A549 (cell line): Measurements from ENCODE around the gene ARFRP1. TPM values are rescaled to one million over a fixed set of nuclear protein-coding genes. Genes with fewer than 3 reads are reported as not detected.

Source experiments
- polyA plus RNA-seq, 4 experiments: library from polyadenylated mRNA; depleted of rRNA in 3 of 4; stranded (reverse); fragments of >200 nt; fragmentation: RNase III in 1 of 4; extraction: RNeasy Plus Mini Kit Qiagen cat#74134 plus additional on column Dnase treatment in 1 of 4; gene quantifications; 2 replicates in 3 of 4; 3 replicates in 1 of 4; pipeline ENCODE4 v1.2.3, GENCODE V29; 2011 to 2017
- small RNA-seq, 6 experiments: library from RNA; depleted of rRNA; stranded (forward); fragments of <200 nt; gene quantifications; one replicate each; pipeline ENCODE3, GENCODE V24; 2012

Gene ARFRP1
- polyA plus RNA-seq, 2 of the 4 experiments (the other 2 are of a cell fraction): 25.1 to 29.7 TPM

Small RNAs within 50 kb of the gene (small RNA-seq; reads per million reads assigned to genes)
- 0 to 0.19 (median 0) reads per million in 6 experiments for gene LIME1
- gene TNFRSF6B: 0 reads per million in 6 experiments

Other genes with a start within 250 kb of the ARFRP1 start
- 0.14 and 0.32 TPM in 2 replicates for gene KCNQ2, start 235.3 kb downstream of the ARFRP1 start, polyA plus RNA-seq (2011; rRNA removed)
- gene KCNQ2, start 235.3 kb downstream of the ARFRP1 start, polyA plus RNA-seq (2017; fragmentation: RNase III; extraction: RNeasy Plus Mini Kit Qiagen cat#74134 plus additional on column Dnase treatment): 0.15 to 0.38 TPM (median 0.36 TPM) in 3 replicates
- 16.3 and 17.4 TPM in 2 replicates for gene EEF1A2, start 208.9 kb downstream of the ARFRP1 start, polyA plus RNA-seq (2011; rRNA removed)
- 128 to 141 TPM (median 129 TPM) in 3 replicates for gene EEF1A2, start 208.9 kb downstream of the ARFRP1 start, polyA plus RNA-seq (2017; fragmentation: RNase III; extraction: RNeasy Plus Mini Kit Qiagen cat#74134 plus additional on column Dnase treatment)
- 4.6 and 7.7 TPM in 2 replicates for gene PPDPF, start 187.2 kb downstream of the ARFRP1 start, polyA plus RNA-seq (2011; rRNA removed)
- gene PPDPF, start 187.2 kb downstream of the ARFRP1 start, polyA plus RNA-seq (2017; fragmentation: RNase III; extraction: RNeasy Plus Mini Kit Qiagen cat#74134 plus additional on column Dnase treatment): 217 to 227 TPM (median 224 TPM) in 3 replicates
- gene PTK6, start 170.6 kb downstream of the ARFRP1 start, polyA plus RNA-seq (2011; rRNA removed): 1.1 and 1.2 TPM in 2 replicates
- 1.6 to 2.2 TPM (median 2.0 TPM) in 3 replicates for gene PTK6, start 170.6 kb downstream of the ARFRP1 start, polyA plus RNA-seq (2017; fragmentation: RNase III; extraction: RNeasy Plus Mini Kit Qiagen cat#74134 plus additional on column Dnase treatment)
- not detected in 2 replicates for gene SRMS, start 160.2 kb downstream of the ARFRP1 start, polyA plus RNA-seq (2011; rRNA removed)
- gene SRMS, start 160.2 kb downstream of the ARFRP1 start, polyA plus RNA-seq (2017; fragmentation: RNase III; extraction: RNeasy Plus Mini Kit Qiagen cat#74134 plus additional on column Dnase treatment): not detected in 3 replicates
- 0.09 and 0.18 TPM in 2 replicates for gene FNDC11, start 153.8 kb downstream of the ARFRP1 start, polyA plus RNA-seq (2011; rRNA removed)
- 0.10 to 0.16 TPM (median 0.14 TPM) in 3 replicates for gene FNDC11, start 153.8 kb downstream of the ARFRP1 start, polyA plus RNA-seq (2017; fragmentation: RNase III; extraction: RNeasy Plus Mini Kit Qiagen cat#74134 plus additional on column Dnase treatment)
- 3.2 and 4.9 TPM in 2 replicates for gene HELZ2, start 133.7 kb downstream of the ARFRP1 start, polyA plus RNA-seq (2011; rRNA removed)
- 4.5 to 5.0 TPM (median 4.8 TPM) in 3 replicates for gene HELZ2, start 133.7 kb downstream of the ARFRP1 start, polyA plus RNA-seq (2017; fragmentation: RNase III; extraction: RNeasy Plus Mini Kit Qiagen cat#74134 plus additional on column Dnase treatment)
- gene GMEB2, start 80.9 kb downstream of the ARFRP1 start, polyA plus RNA-seq (2011; rRNA removed): 6.6 and 6.8 TPM in 2 replicates
- gene GMEB2, start 80.9 kb downstream of the ARFRP1 start, polyA plus RNA-seq (2017; fragmentation: RNase III; extraction: RNeasy Plus Mini Kit Qiagen cat#74134 plus additional on column Dnase treatment): 6.4 to 7.0 TPM (median 6.5 TPM) in 3 replicates
- gene STMN3, start 54.6 kb downstream of the ARFRP1 start, polyA plus RNA-seq (2011; rRNA removed): 2.5 and 2.8 TPM in 2 replicates
- 3.2 to 5.0 TPM (median 3.8 TPM) in 3 replicates for gene STMN3, start 54.6 kb downstream of the ARFRP1 start, polyA plus RNA-seq (2017; fragmentation: RNase III; extraction: RNeasy Plus Mini Kit Qiagen cat#74134 plus additional on column Dnase treatment)
- 12.6 and 13.5 TPM in 2 replicates for gene RTEL1, start 49.7 kb downstream of the ARFRP1 start, polyA plus RNA-seq (2011; rRNA removed)
- gene RTEL1, start 49.7 kb downstream of the ARFRP1 start, polyA plus RNA-seq (2017; fragmentation: RNase III; extraction: RNeasy Plus Mini Kit Qiagen cat#74134 plus additional on column Dnase treatment): 10.7 to 11.6 TPM (median 11.3 TPM) in 3 replicates
- 0.20 and 0.22 TPM in 2 replicates for gene TNFRSF6B, start 11.3 kb downstream of the ARFRP1 start, polyA plus RNA-seq (2011; rRNA removed)
- 0.63 to 0.69 TPM (median 0.66 TPM) in 3 replicates for gene TNFRSF6B, start 11.3 kb downstream of the ARFRP1 start, polyA plus RNA-seq (2017; fragmentation: RNase III; extraction: RNeasy Plus Mini Kit Qiagen cat#74134 plus additional on column Dnase treatment)
- 9.2 and 9.5 TPM in 2 replicates for gene ZGPAT, start 63 bp upstream of the ARFRP1 start, polyA plus RNA-seq (2011; rRNA removed)
- 22.6 to 25.6 TPM (median 23.9 TPM) in 3 replicates for gene ZGPAT, start 63 bp upstream of the ARFRP1 start, polyA plus RNA-seq (2017; fragmentation: RNase III; extraction: RNeasy Plus Mini Kit Qiagen cat#74134 plus additional on column Dnase treatment)
- gene LIME1, start 28.7 kb upstream of the ARFRP1 start, polyA plus RNA-seq (2011; rRNA removed): 2.5 and 2.8 TPM in 2 replicates
- 5.9 to 7.2 TPM (median 6.5 TPM) in 3 replicates for gene LIME1, start 28.7 kb upstream of the ARFRP1 start, polyA plus RNA-seq (2017; fragmentation: RNase III; extraction: RNeasy Plus Mini Kit Qiagen cat#74134 plus additional on column Dnase treatment)
- gene SLC2A4RG, start 31.8 kb upstream of the ARFRP1 start, polyA plus RNA-seq (2011; rRNA removed): 22.5 and 28.1 TPM in 2 replicates
- gene SLC2A4RG, start 31.8 kb upstream of the ARFRP1 start, polyA plus RNA-seq (2017; fragmentation: RNase III; extraction: RNeasy Plus Mini Kit Qiagen cat#74134 plus additional on column Dnase treatment): 59.6 to 64.7 TPM (median 64.6 TPM) in 3 replicates
- gene ZBTB46, start 123.3 kb upstream of the ARFRP1 start, polyA plus RNA-seq (2011; rRNA removed): 0.17 and 0.26 TPM in 2 replicates
- 0.32 to 0.43 TPM (median 0.42 TPM) in 3 replicates for gene ZBTB46, start 123.3 kb upstream of the ARFRP1 start, polyA plus RNA-seq (2017; fragmentation: RNase III; extraction: RNeasy Plus Mini Kit Qiagen cat#74134 plus additional on column Dnase treatment)
- gene ABHD16B, start 153.5 kb upstream of the ARFRP1 start, polyA plus RNA-seq (2011; rRNA removed): not detected in 2 replicates
- gene ABHD16B, start 153.5 kb upstream of the ARFRP1 start, polyA plus RNA-seq (2017; fragmentation: RNase III; extraction: RNeasy Plus Mini Kit Qiagen cat#74134 plus additional on column Dnase treatment): not detected in 3 replicates
- gene TPD52L2, start 157.3 kb upstream of the ARFRP1 start, polyA plus RNA-seq (2011; rRNA removed): 86.3 and 93.9 TPM in 2 replicates
- 94.1 to 102 TPM (median 99.0 TPM) in 3 replicates for gene TPD52L2, start 157.3 kb upstream of the ARFRP1 start, polyA plus RNA-seq (2017; fragmentation: RNase III; extraction: RNeasy Plus Mini Kit Qiagen cat#74134 plus additional on column Dnase treatment)
- 20.3 and 20.4 TPM in 2 replicates for gene DNAJC5, start 187.2 kb upstream of the ARFRP1 start, polyA plus RNA-seq (2011; rRNA removed)
- 21.7 to 23.2 TPM (median 23.2 TPM) in 3 replicates for gene DNAJC5, start 187.2 kb upstream of the ARFRP1 start, polyA plus RNA-seq (2017; fragmentation: RNase III; extraction: RNeasy Plus Mini Kit Qiagen cat#74134 plus additional on column Dnase treatment)
- 19.1 and 21.6 TPM in 2 replicates for gene UCKL1, start 248.4 kb upstream of the ARFRP1 start, polyA plus RNA-seq (2011; rRNA removed)
- 30.4 to 32.5 TPM (median 31.8 TPM) in 3 replicates for gene UCKL1, start 248.4 kb upstream of the ARFRP1 start, polyA plus RNA-seq (2017; fragmentation: RNase III; extraction: RNeasy Plus Mini Kit Qiagen cat#74134 plus additional on column Dnase treatment)